ENCODE measurements around the gene CACNB4.

- TF ChIP-seq, protein P1, sequence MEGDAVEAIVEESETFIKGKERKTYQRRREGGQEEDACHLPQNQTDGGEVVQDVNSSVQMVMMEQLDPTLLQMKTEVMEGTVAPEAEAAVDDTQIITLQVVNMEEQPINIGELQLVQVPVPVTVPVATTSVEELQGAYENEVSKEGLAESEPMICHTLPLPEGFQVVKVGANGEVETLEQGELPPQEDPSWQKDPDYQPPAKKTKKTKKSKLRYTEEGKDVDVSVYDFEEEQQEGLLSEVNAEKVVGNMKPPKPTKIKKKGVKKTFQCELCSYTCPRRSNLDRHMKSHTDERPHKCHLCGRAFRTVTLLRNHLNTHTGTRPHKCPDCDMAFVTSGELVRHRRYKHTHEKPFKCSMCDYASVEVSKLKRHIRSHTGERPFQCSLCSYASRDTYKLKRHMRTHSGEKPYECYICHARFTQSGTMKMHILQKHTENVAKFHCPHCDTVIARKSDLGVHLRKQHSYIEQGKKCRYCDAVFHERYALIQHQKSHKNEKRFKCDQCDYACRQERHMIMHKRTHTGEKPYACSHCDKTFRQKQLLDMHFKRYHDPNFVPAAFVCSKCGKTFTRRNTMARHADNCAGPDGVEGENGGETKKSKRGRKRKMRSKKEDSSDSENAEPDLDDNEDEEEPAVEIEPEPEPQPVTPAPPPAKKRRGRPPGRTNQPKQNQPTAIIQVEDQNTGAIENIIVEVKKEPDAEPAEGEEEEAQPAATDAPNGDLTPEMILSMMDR (IDR thresholded peaks at IDR 0.05; ENCODE audit: insufficient read depth, low read length): no peak
- no peak for TF ChIP-seq GABPA (IDR thresholded peaks at IDR 0.05; ENCODE audit: low read depth)
These were observed 249.3 kb downstream of the CACNB4 start for GRCh38 chr2:151849413-151850010.
